ENCODE results near the gene DGKD. TPM values are rescaled to one million over a fixed set of nuclear protein-coding genes. Genes with fewer than 3 reads are reported as not detected.

The DGKD gene
- total and polyA plus RNA-seq, 2 donors from 2014 or later = 2.6 to 32.3 TPM

DNA sequence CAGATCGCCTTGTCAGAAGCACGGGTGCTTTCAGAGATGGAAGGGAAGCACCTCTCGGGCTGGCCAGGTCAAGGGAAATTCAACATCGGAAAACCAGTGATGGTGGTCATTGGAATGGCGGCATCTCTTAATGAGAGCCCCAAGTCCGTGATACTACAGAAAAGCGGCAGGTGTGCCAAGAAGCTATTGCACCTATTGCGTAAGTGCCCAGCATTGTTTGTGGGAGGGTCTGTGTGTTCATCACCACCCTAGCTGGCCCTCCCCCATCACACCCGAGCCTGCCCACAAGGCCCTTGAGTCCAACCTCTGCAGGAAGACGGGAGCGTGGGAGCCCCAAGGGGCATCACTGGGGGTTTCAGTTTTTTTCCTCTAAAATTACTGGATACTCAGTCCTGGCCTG is 100.7 kb downstream of the DGKD start:
- FAIRE-seq (no peak), DNase-seq (peak in 1 of 5 donors; percentile 29)
- Histone ChIP-seq H3K4me1 (ENCODE audit: control insufficient read depth in 2 of 3, insufficient read depth in 2 of 3, low read depth in 1 of 3, low read length in 3 of 3) (no peaks in the 10 kb centered on the region), H3K9ac (ENCODE audit: low read length in 3 of 3) (no peak overlapping the region), H3K27me3 (ENCODE audit: control insufficient read depth, insufficient read depth, low read length) (no peaks in the 10 kb centered on the region), H3K27ac (ENCODE audit: low read depth in 2 of 2, low read length in 2 of 2) (no peak overlapping the region), H3K9me3 (ENCODE audit: control insufficient read depth in 2 of 3, insufficient read depth in 1 of 3, low read length in 3 of 3) (no peaks in the 10 kb centered on the region), H3K4me3 (ENCODE audit: low read length in 3 of 3) (no peak overlapping the region), H3K36me3 (ENCODE audit: control insufficient read depth in 2 of 3, insufficient read depth in 3 of 3, low read length in 3 of 3) (peaks cover 2 to 22% (median 21%) of the 10 kb centered on the region in 3 donors)
- TF ChIP-seq, protein P1, sequence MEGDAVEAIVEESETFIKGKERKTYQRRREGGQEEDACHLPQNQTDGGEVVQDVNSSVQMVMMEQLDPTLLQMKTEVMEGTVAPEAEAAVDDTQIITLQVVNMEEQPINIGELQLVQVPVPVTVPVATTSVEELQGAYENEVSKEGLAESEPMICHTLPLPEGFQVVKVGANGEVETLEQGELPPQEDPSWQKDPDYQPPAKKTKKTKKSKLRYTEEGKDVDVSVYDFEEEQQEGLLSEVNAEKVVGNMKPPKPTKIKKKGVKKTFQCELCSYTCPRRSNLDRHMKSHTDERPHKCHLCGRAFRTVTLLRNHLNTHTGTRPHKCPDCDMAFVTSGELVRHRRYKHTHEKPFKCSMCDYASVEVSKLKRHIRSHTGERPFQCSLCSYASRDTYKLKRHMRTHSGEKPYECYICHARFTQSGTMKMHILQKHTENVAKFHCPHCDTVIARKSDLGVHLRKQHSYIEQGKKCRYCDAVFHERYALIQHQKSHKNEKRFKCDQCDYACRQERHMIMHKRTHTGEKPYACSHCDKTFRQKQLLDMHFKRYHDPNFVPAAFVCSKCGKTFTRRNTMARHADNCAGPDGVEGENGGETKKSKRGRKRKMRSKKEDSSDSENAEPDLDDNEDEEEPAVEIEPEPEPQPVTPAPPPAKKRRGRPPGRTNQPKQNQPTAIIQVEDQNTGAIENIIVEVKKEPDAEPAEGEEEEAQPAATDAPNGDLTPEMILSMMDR (IDR thresholded peaks at IDR 0.05; ENCODE audit: borderline replicate concordance, extremely low read depth, insufficient read depth) = no peak
- intact Hi-C loops (cut with DNase I) = no loop called here

DNA sequence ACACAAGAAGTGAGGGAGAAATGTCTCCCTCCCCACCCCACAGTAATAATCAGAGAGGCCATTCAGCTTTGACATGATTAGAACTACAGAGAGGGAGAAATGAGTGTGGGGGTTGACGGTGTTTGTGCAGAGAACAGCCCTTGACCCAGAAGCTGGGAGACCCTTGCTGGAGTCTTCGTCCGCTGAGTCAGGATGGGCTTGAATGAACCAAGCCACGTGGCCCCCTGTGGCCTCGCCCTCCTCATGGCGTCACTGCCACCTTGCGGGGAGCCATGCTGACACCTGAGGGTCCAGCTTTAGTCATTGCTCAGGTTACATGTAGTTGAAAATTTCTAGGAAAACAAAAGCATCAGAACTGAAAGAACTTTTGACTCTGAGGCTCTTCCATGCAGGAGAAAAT is 101.2 kb downstream of the DGKD start:
- Histone ChIP-seq H3K27ac (ENCODE audit: low read depth in 2 of 2, low read length in 2 of 2) (no peak overlapping the region), H3K27me3 (ENCODE audit: control insufficient read depth, insufficient read depth, low read length) (no peaks in the 10 kb centered on the region), H3K9me3 (ENCODE audit: control insufficient read depth in 2 of 3, insufficient read depth in 1 of 3, low read length in 3 of 3) (no peaks in the 10 kb centered on the region), H3K9ac (ENCODE audit: low read length in 3 of 3) (no peak overlapping the region), H3K4me3 (ENCODE audit: low read length in 3 of 3) (no peak overlapping the region), H3K4me1 (ENCODE audit: control insufficient read depth in 2 of 3, insufficient read depth in 2 of 3, low read depth in 1 of 3, low read length in 3 of 3) (no peaks in the 10 kb centered on the region), H3K36me3 (ENCODE audit: control insufficient read depth in 2 of 3, insufficient read depth in 3 of 3, low read length in 3 of 3) (peaks cover 2 to 22% (median 19%) of the 10 kb centered on the region in 3 donors)
- TF ChIP-seq, protein P1 (IDR thresholded peaks at IDR 0.05; ENCODE audit: borderline replicate concordance, extremely low read depth, insufficient read depth) = no peak
- FAIRE-seq = no peak
- peak in 1 of 5 donors; percentile 34 for DNase-seq
- intact Hi-C loops (cut with DNase I) = no loop called here

- peak in 1 of 5 donors; percentile 24 for DNase-seq
- intact Hi-C loops (cut with DNase I) = no loop called here
- no peak for FAIRE-seq
- TF ChIP-seq, protein P1 (IDR thresholded peaks at IDR 0.05; ENCODE audit: borderline replicate concordance, extremely low read depth, insufficient read depth) = no peak
- H3K27ac ChIP-seq (ENCODE audit: low read depth in 2 of 2, low read length in 2 of 2) = no peak overlapping the region
- H3K9me3 ChIP-seq (ENCODE audit: control insufficient read depth in 2 of 3, insufficient read depth in 1 of 3, low read length in 3 of 3) = no peaks in the 10 kb centered on the region
- H3K4me3 ChIP-seq (ENCODE audit: low read length in 3 of 3) = no peak overlapping the region
- H3K27me3 ChIP-seq (ENCODE audit: control insufficient read depth, insufficient read depth, low read length) = no peaks in the 10 kb centered on the region
- peaks cover 2 to 22% (median 16%) of the 10 kb centered on the region in 3 donors for H3K36me3 ChIP-seq (ENCODE audit: control insufficient read depth in 2 of 3, insufficient read depth in 3 of 3, low read length in 3 of 3)
- no peaks in the 10 kb centered on the region for H3K4me1 ChIP-seq (ENCODE audit: control insufficient read depth in 2 of 3, insufficient read depth in 2 of 3, low read depth in 1 of 3, low read length in 3 of 3)
- no peak overlapping the region for H3K9ac ChIP-seq (ENCODE audit: low read length in 3 of 3)
Measured at GRCh38 chr2:233456111-233456510, 101.8 kb downstream of the DGKD start.

GRCh38 chr2:233456934-233457333 is 102.6 kb downstream of the DGKD start:
- TF ChIP-seq, protein P1 (IDR thresholded peaks at IDR 0.05; ENCODE audit: borderline replicate concordance, extremely low read depth, insufficient read depth) = no peak
- Histone ChIP-seq H3K27ac (ENCODE audit: low read depth in 2 of 2, low read length in 2 of 2) (no peak overlapping the region), H3K27me3 (ENCODE audit: control insufficient read depth, insufficient read depth, low read length) (no peaks in the 10 kb centered on the region), H3K9me3 (ENCODE audit: control insufficient read depth in 2 of 3, insufficient read depth in 1 of 3, low read length in 3 of 3) (no peaks in the 10 kb centered on the region), H3K9ac (ENCODE audit: low read length in 3 of 3) (no peak overlapping the region), H3K4me3 (ENCODE audit: low read length in 3 of 3) (no peak overlapping the region), H3K36me3 (ENCODE audit: control insufficient read depth in 2 of 3, insufficient read depth in 3 of 3, low read length in 3 of 3) (peaks cover 2 to 19% (median 16%) of the 10 kb centered on the region in 3 donors), H3K4me1 (ENCODE audit: control insufficient read depth in 2 of 3, insufficient read depth in 2 of 3, low read depth in 1 of 3, low read length in 3 of 3) (no peaks in the 10 kb centered on the region)
- intact Hi-C loops (cut with DNase I) = no loop called here
- peak in 1 of 5 donors; percentile 31 for DNase-seq
- no peak for FAIRE-seq

Measured in kidney (tissue), 14 donors.